Stimulated activated CD8-positive, alpha-beta memory T cell treated with anti-CD3 and anti-CD28 coated beads, Interleukin-7, amount 100 ng/mL, for 24 hours (primary cell): Measurements from ENCODE around the gene DAD1.
"Not testable (repeated sequence)": the region's sequence is repeated elsewhere in the genome, so short reads cannot be mapped to it uniquely, and the experiment has no call there.

ENCODE experiments used
- DNase-seq: peaks from one replicate; pipeline ENCODE4 v3.0.0-alpha.2; 2020; ENCODE audit warnings: low read depth

DAD1 gene

DNA sequence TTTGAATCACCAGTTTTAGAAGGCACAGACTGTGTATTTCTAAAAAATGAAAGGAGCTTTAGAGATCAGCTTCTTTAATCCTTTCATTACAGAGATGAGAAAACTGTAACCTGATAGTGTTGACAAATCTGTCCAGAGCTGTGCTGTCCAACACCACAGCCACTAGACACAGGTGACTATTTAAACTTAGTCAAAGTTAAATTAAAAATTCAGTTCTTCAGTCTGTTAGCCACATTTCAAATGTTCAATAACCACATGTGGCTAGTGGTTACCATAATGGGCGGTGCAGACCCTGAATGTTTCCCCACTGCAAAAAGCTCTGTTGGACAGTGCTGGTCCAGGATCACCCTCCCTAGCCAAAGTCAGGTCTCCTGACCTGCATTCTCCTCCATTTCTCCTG, 21.6 kb downstream of the DAD1 start:
- DNase-seq, result no peak

DNA sequence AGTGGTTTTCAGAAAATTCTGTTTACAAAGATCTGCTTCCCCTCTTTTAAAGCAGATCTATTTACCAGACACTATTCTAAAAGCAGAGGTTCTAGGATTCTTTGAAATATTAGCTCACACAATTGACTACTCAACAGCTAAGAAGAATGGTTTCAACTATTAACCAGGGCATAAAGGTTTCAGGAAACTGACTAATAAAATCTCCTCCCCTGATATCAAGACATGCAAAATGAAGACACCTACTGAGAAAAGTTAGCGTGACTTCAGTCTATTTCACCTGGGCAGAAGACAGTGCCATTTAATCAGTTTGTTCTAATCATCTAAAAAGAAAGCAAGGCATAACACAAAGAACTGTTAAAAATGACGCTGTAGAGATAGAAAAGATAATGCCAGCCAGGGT, 22.2 kb downstream of the DAD1 start:
- DNase-seq, result no peak

DNA sequence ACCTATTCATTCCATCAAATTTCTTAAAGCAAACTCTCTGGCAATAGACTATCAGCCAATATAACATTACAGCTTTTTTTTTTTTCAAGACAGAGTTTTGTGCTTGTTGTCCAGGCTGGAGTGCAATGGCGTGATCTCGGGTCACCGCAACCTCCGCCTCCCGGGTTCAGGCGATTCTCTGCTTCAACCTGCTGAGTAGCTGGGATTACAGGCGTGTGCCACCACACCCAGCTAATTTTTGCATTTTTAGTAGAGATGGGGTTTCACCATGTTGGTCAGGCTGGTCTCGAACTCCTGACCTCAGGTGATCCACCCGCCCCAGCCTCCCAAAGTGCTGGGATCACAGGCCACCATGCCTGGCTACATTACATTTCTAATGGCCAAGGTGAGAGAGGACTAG, 22.8 kb downstream of the DAD1 start:
- DNase-seq, result not testable (repeated sequence)

DNA sequence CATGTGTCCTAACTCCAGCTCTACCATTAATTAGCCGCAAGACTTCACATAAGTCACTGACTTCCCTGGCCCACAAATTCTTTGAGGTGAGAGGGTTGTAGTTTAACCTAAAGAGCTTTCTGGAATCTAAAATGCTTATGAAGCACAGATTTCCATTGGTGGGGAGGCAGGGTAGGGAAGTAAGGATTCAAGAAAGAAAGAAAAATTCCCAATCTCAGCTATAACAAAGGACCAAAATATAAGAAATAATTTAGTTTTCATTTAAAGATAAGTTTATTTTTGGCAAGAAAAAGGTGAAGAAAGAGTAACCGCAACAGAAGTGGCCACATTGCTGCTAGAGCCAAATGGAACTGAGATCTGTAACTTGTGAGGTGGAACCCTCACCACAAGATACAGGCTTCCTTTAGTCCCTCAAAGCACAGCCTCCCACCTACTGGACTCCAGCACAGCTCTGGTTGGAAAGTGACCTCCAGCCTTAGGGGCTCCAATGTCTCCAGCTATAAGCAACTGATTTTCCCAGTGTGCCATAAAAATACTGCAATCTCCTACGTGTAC, 23.6 kb downstream of the DAD1 start:
- DNase-seq, result no peak

DNA sequence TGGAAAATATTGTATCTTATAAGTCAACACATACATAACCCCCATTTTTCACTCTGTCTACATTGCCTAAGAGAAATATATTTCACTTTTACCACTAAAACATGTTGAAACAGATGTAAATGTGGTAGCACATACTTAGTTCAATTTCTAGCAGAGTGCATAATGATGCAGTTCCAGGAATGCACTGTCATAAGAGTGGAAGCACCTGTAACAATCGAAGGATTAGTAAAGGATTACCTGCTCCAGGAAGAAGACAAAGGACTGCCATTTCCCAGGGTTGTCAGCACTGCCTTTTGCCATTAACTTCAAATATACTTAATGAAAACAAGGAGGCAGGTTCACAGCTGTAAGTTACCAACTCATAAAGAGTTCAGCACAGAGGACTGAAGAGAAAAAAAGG, 24.6 kb downstream of the DAD1 start:
- no peak for DNase-seq

DNA sequence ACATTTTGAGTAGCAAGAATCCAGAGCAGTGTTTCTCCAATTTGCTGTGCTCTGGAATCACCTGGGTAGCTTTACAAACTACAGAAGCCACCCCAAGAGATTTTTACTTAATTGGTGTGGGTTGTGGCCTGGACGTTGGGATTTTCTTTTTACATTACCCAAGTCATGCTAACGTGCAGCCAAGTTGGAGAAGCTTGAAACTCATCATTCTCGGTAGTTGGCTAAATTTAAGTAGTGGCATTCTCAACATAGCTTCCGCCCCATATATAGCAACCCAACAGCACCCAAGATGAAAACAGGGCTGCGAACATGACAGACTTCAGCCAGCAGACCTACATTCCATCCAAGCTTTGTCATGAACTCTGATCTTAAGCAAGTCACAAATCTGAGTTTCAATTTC, 25.0 kb downstream of the DAD1 start:
- no peak for DNase-seq

DNA sequence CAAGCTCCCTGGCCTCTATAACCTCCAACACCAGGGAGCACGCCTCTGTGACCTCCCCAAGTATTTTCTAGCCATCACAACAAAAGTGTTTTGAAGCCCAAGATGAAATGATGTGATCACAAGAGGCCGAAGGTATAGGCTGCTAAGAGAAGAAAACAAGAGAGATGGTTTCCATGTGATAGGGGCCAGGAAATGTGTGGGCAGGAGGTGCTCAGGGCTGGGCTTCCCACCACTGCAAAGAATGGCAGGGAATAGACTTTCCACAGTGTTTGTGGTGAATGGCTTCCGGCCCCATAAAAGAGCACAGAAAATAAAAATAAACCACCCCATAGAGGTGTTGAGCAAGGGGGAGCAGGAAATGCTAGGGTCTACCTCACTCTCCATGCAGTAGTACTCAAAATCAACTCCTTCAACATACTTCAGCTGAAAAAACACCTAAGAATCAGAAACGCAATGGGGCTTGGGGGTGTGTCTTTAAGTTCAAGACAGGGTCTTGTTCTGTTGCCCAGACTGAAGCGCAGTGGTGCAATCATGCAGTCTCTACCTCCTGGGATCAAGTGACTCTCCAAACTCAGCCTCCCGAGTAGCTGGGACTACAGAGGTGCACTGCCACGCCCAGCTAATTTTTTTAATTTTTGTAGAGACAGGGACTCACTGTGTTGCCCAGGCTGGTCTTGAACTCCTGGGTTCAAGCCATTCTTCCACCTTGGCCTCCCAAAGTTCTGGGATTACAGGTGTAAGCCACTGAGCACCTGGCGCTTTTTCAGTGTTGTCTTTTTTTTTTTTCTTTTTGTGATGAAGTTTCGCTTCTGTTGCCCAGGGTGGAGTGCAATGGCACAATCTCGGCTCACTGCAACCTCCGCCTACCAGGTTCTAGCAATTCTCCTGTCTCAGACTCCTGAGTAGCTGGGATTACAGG, 27.1 kb downstream of the DAD1 start:
- no peak for DNase-seq

DNA sequence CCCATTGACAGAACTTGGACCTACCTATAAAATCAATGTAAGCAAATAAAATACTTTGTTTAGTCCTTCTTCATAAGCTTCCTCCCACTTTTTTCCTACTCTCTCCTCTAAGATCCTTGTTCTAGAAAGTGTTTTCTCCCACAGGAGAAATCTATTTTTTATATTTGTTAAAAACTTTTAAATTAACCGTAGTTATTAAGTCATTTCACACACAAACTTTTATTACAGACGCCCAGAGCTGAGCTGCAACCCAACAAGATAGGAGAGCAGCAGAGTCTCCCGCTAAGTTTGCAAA, 27.7 kb downstream of the DAD1 start:
- no peak for DNase-seq

DNA sequence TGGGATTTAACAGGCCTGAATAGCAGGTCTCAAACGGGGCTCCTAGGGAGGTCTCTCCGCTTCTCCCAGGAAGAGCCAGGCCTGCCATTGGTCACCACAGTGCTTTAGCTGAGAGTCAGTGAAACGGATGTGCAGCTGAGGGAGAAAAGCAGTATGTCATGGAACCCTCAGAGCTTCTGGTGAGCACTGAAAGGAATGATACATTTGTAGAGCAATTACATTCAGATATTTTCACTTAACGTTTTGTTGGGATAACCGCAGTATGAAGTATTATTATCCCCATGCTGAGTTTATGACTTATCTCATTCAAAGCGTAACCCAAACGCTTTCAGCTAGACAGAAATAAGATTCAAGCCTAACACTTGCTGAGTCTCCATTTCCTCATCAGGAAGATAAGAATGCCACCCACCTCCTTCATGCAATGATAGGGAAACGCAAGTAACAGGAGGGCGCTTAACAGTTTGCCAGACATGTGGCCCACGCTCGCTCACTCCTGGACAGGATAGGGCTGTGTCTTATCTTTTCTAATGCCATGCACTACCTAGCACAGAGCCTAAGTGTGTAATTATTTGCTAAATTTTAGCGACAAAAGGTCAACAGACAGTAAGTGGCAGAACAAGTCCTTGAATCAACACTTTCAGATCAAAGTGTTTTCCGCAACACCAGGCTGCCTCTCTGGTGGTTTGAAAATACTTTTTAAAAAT, 28.2 kb downstream of the DAD1 start:
- no peak for DNase-seq

DNA sequence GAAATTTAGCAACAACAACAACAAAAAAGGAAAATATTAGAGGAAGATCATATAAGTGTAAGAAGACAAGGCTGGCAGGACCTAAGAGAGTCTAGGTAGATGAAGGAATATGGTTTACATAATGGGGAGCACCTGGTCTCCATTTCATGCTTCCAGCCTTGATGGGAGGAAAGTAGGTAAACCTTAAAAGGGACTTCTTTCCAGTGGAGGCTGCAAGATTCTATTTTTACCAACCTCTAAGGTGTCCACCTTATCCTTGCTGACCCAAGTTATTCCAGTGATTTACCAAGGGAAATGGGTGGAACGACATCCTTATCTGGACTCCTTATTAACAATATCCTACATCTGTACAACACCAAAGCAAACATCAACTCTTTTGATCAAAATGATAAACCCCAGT, 30.0 kb downstream of the DAD1 start:
- no peak for DNase-seq

DNA sequence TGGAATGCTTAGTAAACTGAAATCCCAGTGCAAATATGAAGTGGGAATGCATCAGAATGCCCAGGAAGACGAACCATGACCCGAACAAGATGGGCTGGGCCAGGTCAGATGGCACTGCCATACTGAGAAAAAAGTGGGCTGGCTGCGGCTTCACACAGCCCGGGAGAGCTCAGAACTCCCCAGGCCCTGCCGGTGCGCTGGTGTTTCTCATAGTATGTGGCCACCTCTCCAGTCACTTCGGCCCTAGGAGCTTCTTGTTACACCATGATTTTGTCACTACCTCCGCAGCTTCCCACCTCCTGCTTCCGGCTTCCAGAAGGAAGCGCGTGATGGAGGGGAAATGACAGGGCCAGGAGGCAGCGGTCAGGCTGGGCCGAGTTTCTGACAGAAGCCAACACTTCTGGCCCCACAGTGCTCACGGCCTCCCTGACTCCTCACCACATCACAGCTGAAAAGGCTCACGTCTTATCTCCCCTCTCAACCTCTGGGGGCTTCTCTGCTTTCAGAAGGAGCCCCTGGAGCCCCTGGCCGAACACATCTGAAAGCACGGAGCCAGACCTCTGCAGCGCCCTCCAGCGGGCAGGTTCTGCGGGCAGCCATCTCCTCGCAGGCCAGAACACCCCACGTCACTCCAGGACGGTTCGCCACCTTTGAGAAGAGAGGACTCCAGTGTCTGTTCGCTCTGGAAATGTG, 30.7 kb downstream of the DAD1 start:
- no peak for DNase-seq

DNA sequence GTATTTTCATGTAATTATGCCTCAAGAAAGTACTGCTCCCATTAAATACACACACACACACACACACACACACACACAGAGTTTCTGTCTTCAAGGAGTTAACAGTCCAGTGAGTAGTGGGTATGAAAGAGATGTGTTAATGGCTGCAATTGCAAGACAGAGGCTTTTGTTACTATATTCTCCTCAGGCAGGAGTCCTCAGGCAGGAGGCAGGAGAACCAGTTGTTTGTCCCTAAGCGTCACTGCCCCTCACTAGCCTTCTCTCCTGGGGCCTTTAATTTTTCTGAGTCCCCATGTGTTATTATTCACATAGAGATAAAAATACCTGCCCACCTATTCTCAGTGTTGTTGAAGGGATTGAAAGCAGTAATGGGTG, 31.2 kb downstream of the DAD1 start:
- DNase-seq, result no peak

DNA sequence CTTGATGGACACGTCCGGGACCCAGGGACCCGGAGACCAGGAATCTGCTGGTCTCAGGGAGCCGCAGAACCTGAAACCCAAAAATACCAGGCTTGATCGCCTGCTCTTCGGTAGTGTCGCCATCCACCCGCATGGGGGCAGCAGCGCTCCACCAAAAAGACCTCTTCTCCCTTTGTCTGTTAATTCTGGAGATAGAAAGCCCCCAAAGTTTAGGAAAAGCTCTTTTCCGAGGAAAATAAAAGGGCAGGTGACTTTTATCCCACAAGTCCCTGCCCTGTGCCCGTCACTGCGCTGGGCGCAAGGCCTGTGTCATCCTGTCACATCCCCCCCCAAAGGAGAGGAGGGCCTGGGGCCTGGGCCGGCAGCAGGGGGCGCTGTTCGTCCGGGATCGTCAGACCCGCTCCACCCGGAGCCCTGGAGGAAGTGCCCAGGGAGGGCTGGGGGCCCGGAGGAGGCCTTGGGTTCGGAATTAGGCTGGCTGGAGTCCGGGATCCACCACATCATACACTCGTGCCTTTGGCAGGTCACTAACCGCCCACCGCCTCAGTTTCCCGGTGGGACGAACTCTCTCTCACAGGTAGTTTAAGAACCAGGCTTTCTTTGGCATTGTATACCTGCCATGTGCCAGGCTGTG, 31.9 kb downstream of the DAD1 start:
- peak; percentile 91 for DNase-seq

DNA sequence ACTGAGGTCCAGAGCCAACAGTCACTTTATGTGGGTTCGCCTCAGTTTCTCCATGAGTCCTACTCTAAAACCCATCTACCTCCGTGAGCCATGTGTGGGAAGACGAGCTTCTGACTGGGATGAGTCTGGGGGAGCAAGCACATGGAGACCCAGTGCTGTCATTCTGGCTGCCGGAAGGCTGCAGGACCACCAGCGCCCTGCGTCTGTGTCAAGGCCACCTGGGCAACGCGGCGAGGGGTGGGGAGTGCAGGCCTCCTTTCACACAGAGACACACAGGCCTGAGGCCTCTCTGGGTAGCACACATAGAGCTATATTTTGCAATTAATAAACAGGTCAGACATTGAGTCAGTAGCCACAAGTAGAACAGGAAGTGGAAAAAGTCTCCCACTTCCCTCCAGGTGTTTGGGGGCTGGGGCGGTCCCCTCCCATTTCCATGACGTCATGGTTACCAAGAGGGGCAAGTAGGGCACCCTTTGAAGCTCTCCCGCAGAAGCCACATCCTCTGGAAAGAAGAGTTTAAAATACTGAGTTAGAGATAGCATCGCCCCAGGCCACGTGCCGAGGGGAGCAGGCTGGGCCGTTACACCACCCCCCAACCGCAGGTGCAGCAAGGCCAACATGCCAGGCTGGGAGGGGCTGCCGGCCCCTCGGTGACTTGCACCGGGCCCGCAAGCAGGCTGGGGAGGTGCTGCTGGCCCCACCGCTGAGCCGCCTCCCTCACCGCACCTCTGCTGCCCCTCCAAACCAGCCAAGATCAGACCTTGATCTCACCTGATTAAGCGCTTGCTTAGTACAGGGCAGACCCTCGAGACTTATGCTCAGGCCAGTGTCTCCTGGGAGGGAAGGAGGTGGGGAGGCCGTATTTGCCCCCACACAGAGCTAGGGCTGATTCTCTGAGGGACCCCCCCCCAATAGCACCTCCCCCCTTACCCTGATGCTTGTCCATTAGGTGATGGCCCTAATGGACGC, 32.7 kb downstream of the DAD1 start:
- DNase-seq, result peak; percentile 90

DNA sequence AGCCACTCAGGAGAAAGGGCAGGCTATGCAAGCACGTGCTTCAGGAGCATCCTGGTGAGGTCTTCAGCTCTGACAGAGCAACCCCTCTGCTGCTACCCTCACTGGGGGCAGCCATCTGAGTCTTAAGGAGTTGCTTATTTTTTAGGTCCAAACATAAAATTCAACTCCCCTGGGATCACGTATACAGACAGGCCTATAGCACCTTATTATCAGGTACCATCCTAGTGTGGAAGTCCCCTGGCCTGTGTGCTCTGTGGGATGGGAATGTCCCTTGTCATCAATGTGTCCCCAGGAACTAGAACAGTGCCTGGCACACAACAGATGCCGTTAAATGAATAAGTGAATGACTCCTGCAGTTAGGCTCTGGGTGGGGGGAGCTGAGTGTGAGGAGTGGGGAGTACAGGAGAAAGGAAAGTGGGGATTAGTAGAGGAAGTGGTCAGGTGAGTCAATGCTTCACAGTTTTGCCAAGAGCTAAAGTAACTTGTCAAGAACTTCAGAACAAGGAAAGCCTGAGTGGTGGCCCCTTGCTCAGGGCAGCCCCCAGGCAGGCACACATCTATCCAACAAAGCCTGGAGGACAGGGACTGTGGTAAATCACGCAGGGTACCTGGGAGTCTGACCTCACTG, 33.5 kb downstream of the DAD1 start:
- DNase-seq, result no peak

DNA sequence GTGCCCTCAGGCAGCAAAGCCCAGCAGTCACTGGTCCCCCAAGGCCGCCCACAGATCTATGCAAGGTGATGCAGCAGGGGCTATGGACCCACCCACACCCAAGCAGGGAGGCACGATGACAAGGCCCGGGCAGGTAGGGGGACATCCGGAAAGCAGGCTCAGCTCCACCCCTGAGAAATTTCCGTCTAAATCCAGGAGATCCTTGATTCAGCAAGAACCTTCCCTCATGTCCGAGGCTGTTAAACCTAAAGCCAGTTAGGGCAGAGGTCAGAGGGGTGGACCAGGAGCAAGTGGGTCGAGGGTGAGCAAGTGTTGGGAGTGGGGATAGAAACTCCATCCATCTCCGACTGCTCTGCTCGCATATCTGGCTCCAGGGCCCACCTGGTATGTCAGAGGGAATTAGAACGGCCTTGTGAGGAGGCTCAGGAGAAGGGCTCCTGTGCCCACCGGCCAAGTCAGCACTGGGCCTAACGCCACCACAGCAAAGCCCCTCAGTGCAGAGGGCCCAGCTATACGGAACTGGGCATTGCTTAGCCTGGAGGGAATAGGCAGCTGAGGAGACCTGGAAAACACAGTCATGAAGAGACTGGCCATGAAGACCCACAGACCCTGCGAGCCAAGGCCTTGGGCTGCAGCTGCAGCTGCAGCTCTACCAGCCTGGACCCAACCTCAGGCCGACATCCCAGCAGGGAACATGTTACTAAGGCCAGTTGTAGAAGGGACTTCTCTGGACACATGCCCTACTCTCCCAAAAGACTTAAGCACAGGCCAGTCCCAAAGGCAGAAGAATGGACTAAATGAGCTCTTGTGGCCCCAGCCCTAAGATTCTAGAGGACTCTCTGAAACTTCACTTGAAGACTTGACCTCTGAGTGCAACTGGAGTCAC, 34.3 kb downstream of the DAD1 start:
- DNase-seq, result no peak

DNA sequence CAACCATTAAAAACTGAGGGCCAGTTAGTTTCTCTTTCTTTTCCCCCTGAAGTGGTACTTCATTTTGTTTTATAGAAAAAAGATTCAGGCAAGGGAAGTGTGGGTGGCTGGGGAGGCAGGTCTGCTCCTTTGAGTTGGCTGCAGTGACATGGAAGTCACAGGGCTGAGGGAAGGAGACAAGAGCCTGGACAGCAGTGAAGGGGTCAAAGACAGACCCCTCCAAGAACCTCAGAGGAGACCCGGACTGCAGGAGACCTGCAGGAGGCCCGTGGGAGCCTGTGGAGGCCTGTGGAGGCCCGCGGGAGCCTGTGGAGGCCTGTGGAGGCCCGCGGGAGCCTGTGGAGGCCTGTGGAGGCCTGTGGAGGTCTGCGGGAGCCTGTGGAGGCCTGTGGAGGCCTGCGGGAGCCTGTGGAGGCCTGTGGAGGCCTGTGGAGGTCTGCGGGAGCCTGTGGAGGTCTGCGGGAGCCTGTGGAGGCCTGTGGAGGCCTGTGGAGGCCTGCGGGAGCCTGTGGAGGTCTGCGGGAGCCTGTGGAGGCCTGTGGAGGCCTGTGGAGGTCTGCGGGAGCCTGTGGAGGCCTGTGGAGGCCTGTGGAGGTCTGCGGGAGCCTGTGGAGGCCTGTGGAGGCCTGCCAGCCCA, 35.0 kb downstream of the DAD1 start:
- DNase-seq, result not testable (repeated sequence)

DNA sequence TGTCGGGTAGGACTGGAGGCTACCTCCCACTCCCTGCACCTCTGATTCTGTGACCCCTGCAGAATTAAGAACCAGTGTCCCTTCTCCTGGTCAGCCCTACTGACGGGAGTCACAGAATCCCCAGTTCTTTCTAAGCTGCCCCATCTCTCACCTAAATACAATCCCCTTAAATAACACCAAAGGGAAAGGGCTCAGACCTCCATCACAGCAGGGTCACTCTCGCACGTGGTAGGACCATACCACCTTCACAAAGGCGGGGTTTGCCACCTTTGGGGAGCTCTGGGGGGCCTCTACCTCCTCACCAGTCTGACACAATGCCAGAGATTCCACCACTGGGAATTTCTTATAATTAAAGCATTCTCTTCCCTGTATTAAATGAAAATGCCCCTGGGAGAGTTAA, 35.6 kb downstream of the DAD1 start:
- no peak for DNase-seq

DNA sequence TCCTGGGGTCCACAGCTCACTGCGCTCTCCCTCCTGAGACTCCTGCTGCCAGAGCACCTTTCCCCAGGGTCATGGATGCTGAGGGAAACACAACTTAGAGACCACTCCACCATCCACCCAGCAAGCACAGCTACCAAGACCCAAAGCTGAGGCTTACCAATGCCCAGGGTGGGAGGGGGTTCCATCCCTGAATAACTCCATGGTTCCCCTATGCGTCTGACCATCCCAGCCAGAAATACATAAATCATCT, 36.3 kb downstream of the DAD1 start:
- no peak for DNase-seq
